ENCODE measurements around the gene ARHGAP26. TPM values are rescaled to one million over a fixed set of nuclear protein-coding genes. Genes with fewer than 3 reads are reported as not detected.

Gene ARHGAP26
- total and polyA plus RNA-seq, 2 donors (not counting 3 experiments of a cell fraction or from before 2014, with no cell fraction given), result 3.1 to 16.2 TPM

GRCh38 chr5:142904416-142904815, 134.2 kb downstream of the ARHGAP26 start:
- H3K9me3 ChIP-seq (replicated peaks; ENCODE audit: control insufficient read depth, insufficient read depth, low read length), result no peaks in the 10 kb centered on the region
- no peak overlapping the region for H3K27ac ChIP-seq (ENCODE audit: insufficient read depth, low read depth, low read length)
- no peaks in the 10 kb centered on the region for H3K9me1 ChIP-seq (replicated peaks; ENCODE audit: control insufficient read depth, extremely low read depth, insufficient read depth, low read length)
- no peak for FAIRE-seq
- H3K27me3 ChIP-seq (ENCODE audit: control insufficient read depth in 2 of 2, insufficient read depth in 2 of 2, low read length in 2 of 2), result no peaks in the 10 kb centered on the region
- CTCF ChIA-PET, result interaction anchor here (0.5 to 1.5 kb wide), 2 partner anchors 16 to 829 kb away, joined by 4 to 6 read pairs; no protein-coding TSS in a partner anchor
- no peaks in the 10 kb centered on the region for H3K79me2 ChIP-seq (ENCODE audit: control insufficient read depth, insufficient read depth, low read length)
- peaks cover 4% of the 10 kb centered on the region for H3K4me1 ChIP-seq (ENCODE audit: control insufficient read depth, extremely low read depth, insufficient read depth, low read length)
- H2AFZ ChIP-seq (ENCODE audit: low read depth, low read length), result no peak overlapping the region
- dilution Hi-C loops (cut with MboI; ENCODE audit: extremely low pct_ligation_motif_present, low sequenced_read_pairs), result no loop called here
- H3K4me2 ChIP-seq (ENCODE audit: insufficient read depth, low read length), result no peak overlapping the region
- H4K20me1 ChIP-seq (replicated peaks; ENCODE audit: control insufficient read depth, extremely low read depth, insufficient read depth, low read length), result no peaks in the 10 kb centered on the region
- no peak overlapping the region for H3K9ac ChIP-seq (replicated peaks; ENCODE audit: extremely low read depth, insufficient read depth, low read length)
- POLR2A ChIA-PET, result no interaction called here
- TF ChIP-seq MAX (IDR thresholded peaks at IDR 0.05; ENCODE audit: insufficient read depth, insufficient read length) (no peak), MYC (IDR thresholded peaks at IDR 0.05; ENCODE audit: low read depth, low read length) (no peak), POLR2A (IDR thresholded peaks at IDR 0.05; ENCODE audit: low read depth, low read length) (no peak)
- H3K36me3 ChIP-seq (ENCODE audit: control insufficient read depth in 2 of 2, extremely low read depth in 1 of 2, insufficient read depth in 2 of 2, low read length in 2 of 2), result no peaks in the 10 kb centered on the region
- intact Hi-C loops (cut with micrococcal nuclease), result no loop called here
- no TSS peak for BruUV-seq (replicated peaks)
- H3K4me3 ChIP-seq (replicated peaks in 1 of 3; ENCODE audit: insufficient read depth in 1 of 3, low read depth in 1 of 3, low read length in 3 of 3), result no peak overlapping the region
- no peak for DNase-seq (ENCODE audit: low read depth, low spot score)

- peaks cover 11% of the 10 kb centered on the region for H3K4me1 ChIP-seq (ENCODE audit: control insufficient read depth, extremely low read depth, insufficient read depth, low read length)
- TF ChIP-seq FOS (IDR thresholded peaks at IDR 0.05; ENCODE audit: borderline replicate concordance, insufficient read depth, low read length) (no peak), POLR2AphosphoS5 (IDR thresholded peaks at IDR 0.05; ENCODE audit: insufficient read depth, low read depth, low read length) (no peak), GATA2 (IDR thresholded peaks at IDR 0.05; ENCODE audit: insufficient read depth, insufficient read length, low read depth, low read length) (no peak), EZH2 (IDR thresholded peaks at IDR 0.05; ENCODE audit: borderline replicate concordance, low read depth, low read length, severe bottlenecking) (no peak), MYC (IDR thresholded peaks at IDR 0.05; ENCODE audit: low read depth, low read length) (no peak), CTCF (IDR thresholded peaks at IDR 0.05; ENCODE audit: extremely low read depth in 1 of 2, insufficient read depth in 1 of 2, low read depth in 1 of 2, low read length in 2 of 2) (no peak), MAX (IDR thresholded peaks at IDR 0.05; ENCODE audit: insufficient read depth, insufficient read length) (no peak), JUN (IDR thresholded peaks at IDR 0.05; ENCODE audit: borderline replicate concordance, insufficient read depth, insufficient read length, low read depth) (no peak), POLR2A (IDR thresholded peaks at IDR 0.05; ENCODE audit: low read depth, low read length) (no peak)
- dilution Hi-C loops (cut with MboI; ENCODE audit: extremely low pct_ligation_motif_present, low sequenced_read_pairs), result no loop called here
- no peaks in the 10 kb centered on the region for H3K36me3 ChIP-seq (ENCODE audit: control insufficient read depth in 2 of 2, extremely low read depth in 1 of 2, insufficient read depth in 2 of 2, low read length in 2 of 2)
- H3K27me3 ChIP-seq (ENCODE audit: control insufficient read depth in 2 of 2, insufficient read depth in 2 of 2, low read length in 2 of 2), result no peaks in the 10 kb centered on the region
- no peak overlapping the region for H3K27ac ChIP-seq (ENCODE audit: insufficient read depth, low read depth, low read length)
- no peaks in the 10 kb centered on the region for H3K9me3 ChIP-seq (replicated peaks; ENCODE audit: control insufficient read depth, insufficient read depth, low read length)
- ChIA-PET POLR2A (no interaction called here), CTCF (interaction anchor here (1.5 kb wide), 1 partner anchor 17 kb away, joined by 6 read pairs; no protein-coding TSS in a partner anchor)
- DNase-seq (ENCODE audit: low read depth, low spot score) (no peak), FAIRE-seq (no peak)
- H4K20me1 ChIP-seq (replicated peaks; ENCODE audit: control insufficient read depth, extremely low read depth, insufficient read depth, low read length), result no peaks in the 10 kb centered on the region
- H3K9ac ChIP-seq (replicated peaks; ENCODE audit: extremely low read depth, insufficient read depth, low read length), result no peak overlapping the region
- intact Hi-C loops (cut with micrococcal nuclease), result no loop called here
- BruUV-seq (replicated peaks), result no TSS peak
- no peaks in the 10 kb centered on the region for H3K79me2 ChIP-seq (ENCODE audit: control insufficient read depth, insufficient read depth, low read length)
- H2AFZ ChIP-seq (ENCODE audit: low read depth, low read length), result no peak overlapping the region
- no peak overlapping the region for H3K4me2 ChIP-seq (ENCODE audit: insufficient read depth, low read length)
- H3K9me1 ChIP-seq (replicated peaks; ENCODE audit: control insufficient read depth, extremely low read depth, insufficient read depth, low read length), result no peaks in the 10 kb centered on the region
- no peak overlapping the region for H3K4me3 ChIP-seq (replicated peaks in 1 of 3; ENCODE audit: insufficient read depth in 1 of 3, low read depth in 1 of 3, low read length in 3 of 3)
Observed at GRCh38 chr5:142905348-142905747, 135.2 kb downstream of the ARHGAP26 start.
